ENCODE results near the gene ZNF254. TPM values are rescaled to one million over a fixed set of nuclear protein-coding genes. Genes with fewer than 3 reads are reported as not detected.

Gene ZNF254
- polyA plus RNA-seq, 2 of the 4 experiments (the other 2 are of a cell fraction): 7.8 to 12.1 TPM

DNA sequence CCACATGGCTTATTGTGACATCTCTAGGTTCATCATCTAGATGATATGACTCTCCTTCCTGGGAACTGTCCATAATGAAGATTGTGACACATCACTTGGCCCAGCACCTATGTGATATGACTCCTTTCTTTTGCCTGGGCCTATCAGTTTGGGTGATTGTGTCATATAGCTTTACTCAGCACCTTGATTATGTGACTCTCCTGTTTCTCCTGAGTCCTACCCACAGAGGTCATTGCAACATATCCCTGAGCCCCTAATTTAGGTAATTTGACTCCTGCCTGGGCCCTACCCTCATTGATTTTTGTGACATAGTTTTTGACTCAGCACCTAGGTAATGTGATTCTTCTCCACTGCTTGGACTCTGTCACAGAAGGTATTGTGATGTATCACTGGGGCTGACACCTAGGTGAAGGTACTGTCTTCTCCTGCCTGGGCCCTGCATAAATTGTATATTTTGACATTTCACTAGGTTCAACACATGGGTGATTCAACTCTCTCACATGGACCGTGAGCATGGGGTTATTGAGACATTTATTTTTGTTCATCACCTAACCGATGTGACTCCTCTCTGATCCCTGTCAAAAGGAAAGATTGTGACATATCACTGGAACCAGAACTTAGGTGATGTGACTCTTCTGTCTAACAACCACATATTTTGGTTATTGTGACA lies 26.2 kb upstream of the ZNF254 start:
- DNase-seq (ENCODE audit: low read depth in 1 of 2, low spot score in 1 of 2) (no peak), ATAC-seq (no peak)
- CTCF ChIA-PET: no interaction called here

DNA sequence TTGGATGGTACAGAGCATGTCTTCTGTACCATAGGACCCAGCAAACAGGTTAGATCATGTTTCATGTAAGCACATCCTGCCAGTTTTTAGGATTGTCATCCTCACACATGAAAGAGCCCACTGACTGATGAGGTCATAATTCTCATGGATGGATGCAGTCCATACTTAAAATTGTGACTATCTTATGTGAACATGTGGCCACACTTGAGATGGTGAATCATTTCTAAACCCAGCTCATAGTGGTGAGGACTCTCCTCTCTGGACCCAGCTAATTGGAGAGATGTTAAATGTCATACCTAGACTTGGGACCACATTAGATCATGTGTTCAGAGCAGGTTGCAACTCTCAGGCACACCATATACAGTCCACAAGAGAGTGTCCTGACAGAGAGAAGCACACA lies 24.8 kb upstream of the ZNF254 start:
- TF ChIP-seq RAD21 (conservative IDR thresholded peaks at IDR 0.05 in 1 of 2, IDR thresholded peaks at IDR 0.05 in 1 of 2) (no peak), EHF (CRISPR knock-in tag; IDR thresholded peaks at IDR 0.05) (no peak)
- FAIRE-seq: no peak
- CTCF ChIA-PET: no interaction called here

More for the DNA sequence above, 26.2 kb upstream of the ZNF254 start:
- POLR2A ChIA-PET: no interaction called here
- Histone ChIP-seq H3K27ac (no peak overlapping the region), H3K4me2 (no peak overlapping the region), H3K9me3 (peaks cover 3% of the 10 kb centered on the region; the same call in 1 of the 3 replicates), H3K4me3 (no peak overlapping the region), H3K4me1 (no peaks in the 10 kb centered on the region)
- 27% methylated on average over 2 of the region's 2 CpGs for WGBS (ENCODE audit: missing lambda C conversion rate)
- TF ChIP-seq CHD2 (IDR thresholded peaks at IDR 0.05; ENCODE audit: low read length, partially characterized antibody) (no peak), HEYL (CRISPR knock-in tag; IDR thresholded peaks at IDR 0.05) (no peak), ZFP36 (IDR thresholded peaks at IDR 0.05; ENCODE audit: borderline replicate concordance, partially characterized antibody) (no peak), USF2 (IDR thresholded peaks at IDR 0.05) (no peak), NPAS2 (CRISPR knock-in tag; IDR thresholded peaks at IDR 0.05; ENCODE audit: borderline replicate concordance) (no peak), CHD4 (IDR thresholded peaks at IDR 0.05; ENCODE audit: borderline replicate concordance) (no peak), RNF2 (IDR thresholded peaks at IDR 0.05; ENCODE audit: borderline replicate concordance, low read depth) (no peak), RAD21 (conservative IDR thresholded peaks at IDR 0.05 in 1 of 2, IDR thresholded peaks at IDR 0.05 in 1 of 2) (no peak), SREBF2 (IDR thresholded peaks at IDR 0.05) (no peak), ZC3H11A (IDR thresholded peaks at IDR 0.05) (no peak)
- TF ChIP-seq, protein P1, sequence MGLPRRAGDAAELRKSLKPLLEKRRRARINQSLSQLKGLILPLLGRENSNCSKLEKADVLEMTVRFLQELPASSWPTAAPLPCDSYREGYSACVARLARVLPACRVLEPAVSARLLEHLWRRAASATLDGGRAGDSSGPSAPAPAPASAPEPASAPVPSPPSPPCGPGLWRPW (IDR thresholded peaks at IDR 0.05): no peak
- no peak for FAIRE-seq

GRCh38 chr19:24063295-24063694 lies 23.7 kb upstream of the ZNF254 start:
- peaks cover 3% of the 10 kb centered on the region; the same call in 1 of the 3 replicates for H3K9me3 ChIP-seq
- ATAC-seq (no peak), DNase-seq (ENCODE audit: low read depth in 1 of 2, low spot score in 1 of 2) (no peak), FAIRE-seq (no peak)
- no peak overlapping the region for H3K4me3 ChIP-seq
- CTCF ChIA-PET: interaction anchor here (1.3 kb wide), 1 partner anchor 30 kb away, joined by 4 read pairs; no protein-coding TSS in a partner anchor
- no peak overlapping the region for H3K4me2 ChIP-seq
- POLR2A ChIA-PET: no interaction called here
- H3K27ac ChIP-seq: no peak overlapping the region
- WGBS (ENCODE audit: missing lambda C conversion rate): 93% methylated on average over 5 of the region's 5 CpGs
- no peaks in the 10 kb centered on the region for H3K4me1 ChIP-seq
- TF ChIP-seq MAFK (IDR thresholded peaks at IDR 0.05; ENCODE audit: partially characterized antibody) (no peak), EP300 (IDR thresholded peaks at IDR 0.05) (no peak), MYC (IDR thresholded peaks at IDR 0.05; ENCODE audit: borderline replicate concordance, low read length) (no peak), PBX3 (IDR thresholded peaks at IDR 0.05) (no peak), E2F6 (IDR thresholded peaks at IDR 0.05; ENCODE audit: borderline replicate concordance, low read depth) (no peak), RFX5 (IDR thresholded peaks at IDR 0.05) (no peak), TP53 (CRISPR knock-in tag; IDR thresholded peaks at IDR 0.05) (no peak), HDAC2 (IDR thresholded peaks at IDR 0.05) (no peak), HOXB13 (CRISPR knock-in tag; IDR thresholded peaks at IDR 0.05; ENCODE audit: low read depth) (no peak)
- TF ChIP-seq, protein P2, sequence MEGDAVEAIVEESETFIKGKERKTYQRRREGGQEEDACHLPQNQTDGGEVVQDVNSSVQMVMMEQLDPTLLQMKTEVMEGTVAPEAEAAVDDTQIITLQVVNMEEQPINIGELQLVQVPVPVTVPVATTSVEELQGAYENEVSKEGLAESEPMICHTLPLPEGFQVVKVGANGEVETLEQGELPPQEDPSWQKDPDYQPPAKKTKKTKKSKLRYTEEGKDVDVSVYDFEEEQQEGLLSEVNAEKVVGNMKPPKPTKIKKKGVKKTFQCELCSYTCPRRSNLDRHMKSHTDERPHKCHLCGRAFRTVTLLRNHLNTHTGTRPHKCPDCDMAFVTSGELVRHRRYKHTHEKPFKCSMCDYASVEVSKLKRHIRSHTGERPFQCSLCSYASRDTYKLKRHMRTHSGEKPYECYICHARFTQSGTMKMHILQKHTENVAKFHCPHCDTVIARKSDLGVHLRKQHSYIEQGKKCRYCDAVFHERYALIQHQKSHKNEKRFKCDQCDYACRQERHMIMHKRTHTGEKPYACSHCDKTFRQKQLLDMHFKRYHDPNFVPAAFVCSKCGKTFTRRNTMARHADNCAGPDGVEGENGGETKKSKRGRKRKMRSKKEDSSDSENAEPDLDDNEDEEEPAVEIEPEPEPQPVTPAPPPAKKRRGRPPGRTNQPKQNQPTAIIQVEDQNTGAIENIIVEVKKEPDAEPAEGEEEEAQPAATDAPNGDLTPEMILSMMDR (IDR thresholded peaks at IDR 0.05): no peak
- TF ChIP-seq, protein P3, sequence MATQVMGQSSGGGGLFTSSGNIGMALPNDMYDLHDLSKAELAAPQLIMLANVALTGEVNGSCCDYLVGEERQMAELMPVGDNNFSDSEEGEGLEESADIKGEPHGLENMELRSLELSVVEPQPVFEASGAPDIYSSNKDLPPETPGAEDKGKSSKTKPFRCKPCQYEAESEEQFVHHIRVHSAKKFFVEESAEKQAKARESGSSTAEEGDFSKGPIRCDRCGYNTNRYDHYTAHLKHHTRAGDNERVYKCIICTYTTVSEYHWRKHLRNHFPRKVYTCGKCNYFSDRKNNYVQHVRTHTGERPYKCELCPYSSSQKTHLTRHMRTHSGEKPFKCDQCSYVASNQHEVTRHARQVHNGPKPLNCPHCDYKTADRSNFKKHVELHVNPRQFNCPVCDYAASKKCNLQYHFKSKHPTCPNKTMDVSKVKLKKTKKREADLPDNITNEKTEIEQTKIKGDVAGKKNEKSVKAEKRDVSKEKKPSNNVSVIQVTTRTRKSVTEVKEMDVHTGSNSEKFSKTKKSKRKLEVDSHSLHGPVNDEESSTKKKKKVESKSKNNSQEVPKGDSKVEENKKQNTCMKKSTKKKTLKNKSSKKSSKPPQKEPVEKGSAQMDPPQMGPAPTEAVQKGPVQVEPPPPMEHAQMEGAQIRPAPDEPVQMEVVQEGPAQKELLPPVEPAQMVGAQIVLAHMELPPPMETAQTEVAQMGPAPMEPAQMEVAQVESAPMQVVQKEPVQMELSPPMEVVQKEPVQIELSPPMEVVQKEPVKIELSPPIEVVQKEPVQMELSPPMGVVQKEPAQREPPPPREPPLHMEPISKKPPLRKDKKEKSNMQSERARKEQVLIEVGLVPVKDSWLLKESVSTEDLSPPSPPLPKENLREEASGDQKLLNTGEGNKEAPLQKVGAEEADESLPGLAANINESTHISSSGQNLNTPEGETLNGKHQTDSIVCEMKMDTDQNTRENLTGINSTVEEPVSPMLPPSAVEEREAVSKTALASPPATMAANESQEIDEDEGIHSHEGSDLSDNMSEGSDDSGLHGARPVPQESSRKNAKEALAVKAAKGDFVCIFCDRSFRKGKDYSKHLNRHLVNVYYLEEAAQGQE (IDR thresholded peaks at IDR 0.05): no peak
- TF ChIP-seq, protein P4, sequence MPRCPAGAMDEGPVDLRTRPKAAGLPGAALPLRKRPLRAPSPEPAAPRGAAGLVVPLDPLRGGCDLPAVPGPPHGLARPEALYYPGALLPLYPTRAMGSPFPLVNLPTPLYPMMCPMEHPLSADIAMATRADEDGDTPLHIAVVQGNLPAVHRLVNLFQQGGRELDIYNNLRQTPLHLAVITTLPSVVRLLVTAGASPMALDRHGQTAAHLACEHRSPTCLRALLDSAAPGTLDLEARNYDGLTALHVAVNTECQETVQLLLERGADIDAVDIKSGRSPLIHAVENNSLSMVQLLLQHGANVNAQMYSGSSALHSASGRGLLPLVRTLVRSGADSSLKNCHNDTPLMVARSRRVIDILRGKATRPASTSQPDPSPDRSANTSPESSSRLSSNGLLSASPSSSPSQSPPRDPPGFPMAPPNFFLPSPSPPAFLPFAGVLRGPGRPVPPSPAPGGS (IDR thresholded peaks at IDR 0.05): no peak

More for the DNA sequence above, 24.8 kb upstream of the ZNF254 start:
- DNase-seq (ENCODE audit: low read depth in 1 of 2, low spot score in 1 of 2) (no peak), ATAC-seq (no peak; a peak in 1 of 6 replicates)
- POLR2A ChIA-PET: no interaction called here
- Histone ChIP-seq H3K27ac (no peak overlapping the region), H3K4me2 (no peak overlapping the region), H3K4me1 (no peaks in the 10 kb centered on the region), H3K9me3 (peaks cover 3% of the 10 kb centered on the region; the same call in 1 of the 3 replicates), H3K4me3 (no peak overlapping the region)
